NCI-H2107 treated with DMSO at 0.1 percent for 48 hours (cell line): ENCODE measurements around the gene SV2C.
"Not testable (repeated sequence)": the region's sequence is repeated elsewhere in the genome, so short reads cannot be mapped to it uniquely, and the experiment has no call there.

Source experiments
- DNase-seq: peaks from one replicate; lab custom pipeline; 2025; ENCODE audit not compliant: unreplicated experiment; lab: John Stamatoyannopoulos, UW

The SV2C gene

GRCh38 chr5:76334574-76334973 lies 251.4 kb downstream of the SV2C start:
- no peak for DNase-seq

GRCh38 chr5:76335451-76335850 lies 252.3 kb downstream of the SV2C start:
- not testable (repeated sequence) for DNase-seq

- DNase-seq, result not testable (repeated sequence)
Measured at GRCh38 chr5:76336253-76336809, 253.1 kb downstream of the SV2C start.

GRCh38 chr5:76337953-76338451 lies 254.8 kb downstream of the SV2C start:
- no peak for DNase-seq

- no peak for DNase-seq
Measured at GRCh38 chr5:76339919-76340318, 256.7 kb downstream of the SV2C start.

GRCh38 chr5:76341651-76342334 lies 258.6 kb downstream of the SV2C start:
- no peak for DNase-seq

- no peak for DNase-seq
Measured at GRCh38 chr5:76342474-76342873, 259.3 kb downstream of the SV2C start.

- DNase-seq, result no peak
Measured at GRCh38 chr5:76345582-76345981, 262.4 kb downstream of the SV2C start.

GRCh38 chr5:76351176-76351575 lies 268.0 kb downstream of the SV2C start:
- no peak for DNase-seq

- no peak for DNase-seq
Measured at GRCh38 chr5:76351577-76351976, 268.4 kb downstream of the SV2C start.

- no peak for DNase-seq
Measured at GRCh38 chr5:76356887-76357286, 273.7 kb downstream of the SV2C start.

- no peak for DNase-seq
Measured at GRCh38 chr5:76363352-76364225, 280.4 kb downstream of the SV2C start.

GRCh38 chr5:76364226-76364589 lies 281.0 kb downstream of the SV2C start:
- no peak for DNase-seq

GRCh38 chr5:76365561-76365960 lies 282.4 kb downstream of the SV2C start:
- no peak for DNase-seq

- DNase-seq, result no peak
Measured at GRCh38 chr5:76366596-76366995, 283.4 kb downstream of the SV2C start.

GRCh38 chr5:76367623-76368371 lies 284.6 kb downstream of the SV2C start:
- no peak for DNase-seq

GRCh38 chr5:76368941-76369340 lies 285.8 kb downstream of the SV2C start:
- no peak for DNase-seq

- not testable (repeated sequence) for DNase-seq
Measured at GRCh38 chr5:76369668-76370067, 286.5 kb downstream of the SV2C start.

- no peak for DNase-seq
Measured at GRCh38 chr5:76371960-76372322, 288.8 kb downstream of the SV2C start.

- DNase-seq, result no peak
Measured at GRCh38 chr5:76372323-76373054, 289.3 kb downstream of the SV2C start.
